Activated naive CD4-positive, alpha-beta T cell treated with anti-CD3 and anti-CD28 coated beads, Interleukin-2, amount 50 U/mL, for 16 hours (primary cell): Measurements from ENCODE around the gene CD207.
"Not testable (repeated sequence)": the region's sequence is repeated elsewhere in the genome, so short reads cannot be mapped to it uniquely, and the experiment has no call there.

Experiments
- DNase-seq: peaks from one replicate; pipeline ENCODE4 v3.0.0-alpha.2; 2020

Gene CD207

GRCh38 chr2:70835643-70836042, at the start of gene CD207:
Gene CD207 (minus strand): TSS chr2:70835816. CDS start chr2:70835776, 40 bp downstream.
- no peak for DNase-seq

DNA sequence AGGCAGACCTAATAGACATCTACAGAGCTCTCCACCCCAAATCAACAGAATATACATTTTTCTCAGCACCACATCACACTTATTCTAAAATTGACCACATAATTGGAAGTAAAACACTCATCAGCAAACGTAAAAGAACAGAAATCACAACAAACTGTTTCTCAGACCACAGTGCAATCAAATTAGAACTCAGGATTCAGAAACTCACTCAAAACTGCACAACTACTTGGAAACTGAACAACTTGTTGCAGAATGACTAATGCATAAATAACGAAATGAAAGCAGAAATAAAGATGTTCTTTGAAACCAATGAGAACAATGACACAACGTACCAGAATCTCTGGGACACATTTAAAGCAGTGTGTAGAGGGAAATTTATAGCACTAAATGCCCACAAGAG, 42.9 kb upstream of the CD207 start:
- not testable (repeated sequence) for DNase-seq

DNA sequence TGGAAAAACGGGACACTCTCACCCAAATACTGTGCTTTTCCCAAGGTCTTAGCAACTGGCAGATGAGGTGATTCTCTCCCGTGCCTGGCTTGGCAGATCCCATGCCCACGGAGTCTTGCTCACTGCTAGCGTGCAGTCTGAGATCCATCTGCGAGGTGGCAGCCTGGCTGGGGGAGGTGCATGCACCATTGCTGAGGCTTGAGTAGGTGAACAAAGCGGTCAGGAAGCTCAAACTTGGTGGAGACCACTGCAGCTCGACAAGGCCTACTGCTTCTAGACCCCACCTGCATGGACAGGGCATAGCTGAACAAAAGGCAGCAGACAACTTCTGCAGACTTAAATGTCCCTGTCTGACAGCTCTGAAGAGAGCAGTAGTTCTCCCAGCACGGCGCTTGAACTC, 40.5 kb upstream of the CD207 start:
- DNase-seq: not testable (repeated sequence)

- no peak for DNase-seq
Observed at GRCh38 chr2:70873541-70873940, 37.9 kb upstream of the CD207 start.

- peak; percentile 82 for DNase-seq
Observed at GRCh38 chr2:70871398-70872211, 36.0 kb upstream of the CD207 start.

DNA sequence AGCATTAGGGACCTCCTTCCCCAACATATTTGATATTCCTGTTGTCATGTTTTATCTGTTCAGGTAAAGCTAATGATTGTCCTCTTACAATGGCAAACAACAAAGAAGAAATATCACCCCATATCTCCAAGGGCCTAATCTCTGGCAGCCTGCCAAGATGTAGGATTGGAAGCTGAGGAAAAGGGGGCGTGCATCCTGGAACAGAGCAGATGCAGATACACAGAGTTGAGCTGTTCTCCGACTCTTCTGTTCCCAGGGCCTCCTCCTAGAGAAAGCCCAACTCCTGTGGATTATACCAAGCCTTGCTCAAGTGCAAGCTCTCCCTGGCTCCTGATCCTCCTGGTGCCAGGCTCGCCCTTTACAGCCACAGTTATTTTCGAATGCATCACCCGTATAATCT, 35.2 kb upstream of the CD207 start:
- DNase-seq: no peak

GRCh38 chr2:70868970-70869369, 33.4 kb upstream of the CD207 start:
- no peak for DNase-seq

DNA sequence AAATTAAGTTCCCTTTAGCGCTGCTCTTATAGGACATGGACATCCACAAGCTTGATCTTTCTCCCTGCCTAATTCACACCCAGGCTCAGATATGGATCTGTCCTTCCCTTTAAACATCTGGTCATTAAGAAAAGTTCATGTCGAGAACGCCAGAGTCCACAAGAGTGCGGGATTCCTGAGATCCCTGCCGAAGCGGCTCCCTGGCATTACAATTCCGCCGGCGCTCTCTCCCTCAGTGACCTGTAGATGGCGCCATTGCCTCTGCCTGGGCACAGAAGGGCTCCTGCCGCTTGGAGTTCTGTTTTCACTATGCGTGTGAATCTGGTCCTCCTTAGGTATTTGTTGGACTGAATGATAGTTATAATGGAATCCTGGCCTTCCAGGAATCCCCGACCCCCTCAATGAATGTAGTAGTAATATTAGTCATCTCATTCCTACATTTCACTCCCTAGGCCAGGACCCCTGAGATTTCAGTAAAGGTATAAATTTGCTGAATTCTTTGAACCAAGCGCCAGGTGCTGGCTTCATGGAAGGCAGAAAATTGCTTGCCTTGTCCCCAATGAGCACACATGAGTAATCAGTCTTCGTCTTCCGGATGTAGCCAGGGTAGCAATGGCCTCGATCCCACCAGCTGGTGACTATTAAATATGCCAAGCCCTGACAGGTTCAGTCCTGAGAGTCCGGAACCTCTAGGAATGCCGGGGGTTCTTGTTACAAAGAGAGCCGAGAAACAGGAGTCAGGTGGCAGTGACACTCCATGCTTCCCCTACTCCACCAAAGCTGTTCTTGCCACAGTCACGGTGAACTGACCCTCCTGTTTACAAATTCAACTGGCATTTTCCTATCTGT, 26.4 kb upstream of the CD207 start:
- peak; percentile 70 for DNase-seq

DNA sequence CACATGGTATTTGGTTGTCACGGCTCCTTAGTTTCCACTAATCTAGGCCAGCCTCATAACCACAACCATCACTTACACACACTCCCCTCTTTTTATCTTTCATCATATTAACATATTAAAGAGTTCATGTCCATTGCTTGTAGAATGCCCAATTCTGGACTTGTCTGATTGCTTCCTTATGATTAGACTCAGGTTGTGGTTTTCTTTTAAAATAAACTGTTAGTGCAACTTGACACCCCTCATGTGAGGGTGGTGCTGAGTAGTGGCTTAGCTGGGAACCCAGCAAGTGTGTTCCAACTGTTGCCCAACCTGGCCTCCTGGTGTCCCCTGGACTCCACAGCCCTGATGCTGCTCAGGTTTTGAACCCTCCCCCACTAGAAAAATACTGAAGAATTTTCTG, 20.1 kb upstream of the CD207 start:
- no peak for DNase-seq

DNA sequence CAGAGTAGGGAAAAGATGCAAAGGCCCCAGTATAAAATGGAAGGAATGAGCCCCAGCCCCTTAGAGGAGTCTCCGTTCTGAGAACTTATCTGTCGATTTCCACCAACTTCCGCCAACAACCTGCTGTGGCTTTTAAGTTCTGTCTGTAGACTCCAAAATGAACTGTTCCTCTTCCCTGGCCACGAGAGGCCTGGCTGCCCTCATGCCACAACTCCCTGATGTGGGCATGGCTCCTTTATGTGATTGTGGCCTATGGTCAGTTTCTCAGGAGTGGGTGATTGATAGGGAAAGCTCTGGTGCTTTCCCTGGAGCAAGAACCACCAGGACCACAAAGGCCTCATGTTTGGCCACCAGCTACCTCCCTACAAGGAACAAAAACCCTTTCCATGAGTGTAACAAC, 18.8 kb upstream of the CD207 start:
- DNase-seq: no peak

- DNase-seq: no peak
Observed at GRCh38 chr2:70852824-70853223, 17.2 kb upstream of the CD207 start.

DNA sequence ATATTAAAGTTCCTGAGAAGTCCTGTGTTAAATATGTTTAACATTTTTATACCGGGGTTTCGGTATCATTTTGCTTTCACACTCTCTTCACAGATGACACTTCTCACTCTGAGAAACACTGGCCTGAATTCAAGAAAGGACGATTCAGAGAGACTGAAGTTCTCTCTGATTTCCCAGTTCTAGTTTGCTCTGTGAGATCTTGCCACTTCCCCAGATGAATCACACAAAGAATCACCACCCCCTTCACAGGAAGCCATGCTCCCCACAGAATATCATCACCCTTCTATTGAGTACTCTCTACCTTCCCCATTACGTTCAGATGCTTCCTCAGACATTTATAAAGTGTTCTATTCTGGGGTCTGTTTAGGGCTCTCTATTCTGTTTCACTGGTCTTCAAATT, 16.1 kb upstream of the CD207 start:
- no peak for DNase-seq

- DNase-seq: no peak
Observed at GRCh38 chr2:70850925-70851324, 15.3 kb upstream of the CD207 start.

DNA sequence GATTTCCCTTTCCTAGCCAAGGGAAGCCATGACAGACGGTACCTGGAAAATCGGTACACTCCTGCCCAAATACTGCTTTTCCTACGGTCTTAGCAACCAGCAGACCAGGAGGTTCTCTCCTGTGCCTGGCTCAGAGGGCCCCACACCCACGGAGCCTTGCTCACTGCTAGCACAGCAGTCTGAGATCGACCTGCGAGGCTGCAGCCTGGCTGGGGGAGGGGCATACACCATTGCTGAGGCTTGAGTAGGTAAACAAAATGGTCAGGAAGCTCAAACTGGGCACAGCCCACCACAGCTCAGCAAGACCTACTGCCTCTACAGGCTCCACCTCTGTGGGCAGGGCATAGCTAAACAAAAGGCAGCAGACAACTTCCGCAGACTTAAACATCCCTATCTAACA, 6.8 kb upstream of the CD207 start:
- DNase-seq: no peak

GRCh38 chr2:70837980-70838925, 2.6 kb upstream of the CD207 start:
- DNase-seq: no peak

GRCh38 chr2:70834881-70835280, 735 bp downstream of the CD207 start:
- DNase-seq: no peak

DNA sequence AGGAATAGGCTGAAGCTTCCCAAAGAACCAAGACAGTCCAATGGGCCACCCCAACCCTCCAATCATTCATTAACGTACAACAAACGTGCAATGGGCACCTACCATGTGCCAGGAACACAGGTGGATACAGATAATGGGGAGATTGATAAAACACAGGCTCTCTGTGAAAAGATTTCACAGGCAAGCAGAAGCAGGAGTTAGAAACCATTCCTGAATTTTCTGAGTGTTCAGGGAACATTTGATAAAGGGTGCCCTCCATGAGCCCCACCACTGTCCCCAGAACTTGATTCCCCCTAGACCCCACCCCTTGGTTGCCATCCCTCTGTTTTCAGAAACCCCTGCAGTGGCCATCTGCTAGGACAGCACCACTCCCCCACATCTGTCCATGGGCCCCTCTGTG, 1.5 kb downstream of the CD207 start:
- DNase-seq: no peak

DNA sequence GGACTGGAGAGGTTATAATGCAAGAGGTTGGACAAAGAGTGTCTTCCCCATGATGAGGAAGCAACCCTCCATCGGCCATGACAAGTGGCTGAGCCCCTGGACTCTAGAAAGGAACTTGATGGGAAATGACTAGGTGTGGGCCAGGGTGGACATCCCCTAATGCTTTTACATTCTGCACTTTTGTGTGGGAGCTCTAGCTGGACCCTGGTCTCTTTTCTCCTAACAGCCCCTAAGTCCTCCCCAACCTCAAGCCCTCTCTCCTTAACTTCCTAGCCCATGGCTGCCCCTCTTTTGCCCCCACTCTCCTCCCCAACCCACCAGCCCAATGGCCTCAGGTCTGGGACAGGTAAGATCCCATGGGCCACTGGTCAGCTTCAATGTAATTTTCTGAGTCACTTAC, 2.4 kb downstream of the CD207 start:
- no peak for DNase-seq

GRCh38 chr2:70832386-70832785, 3.2 kb downstream of the CD207 start:
- DNase-seq: no peak

DNA sequence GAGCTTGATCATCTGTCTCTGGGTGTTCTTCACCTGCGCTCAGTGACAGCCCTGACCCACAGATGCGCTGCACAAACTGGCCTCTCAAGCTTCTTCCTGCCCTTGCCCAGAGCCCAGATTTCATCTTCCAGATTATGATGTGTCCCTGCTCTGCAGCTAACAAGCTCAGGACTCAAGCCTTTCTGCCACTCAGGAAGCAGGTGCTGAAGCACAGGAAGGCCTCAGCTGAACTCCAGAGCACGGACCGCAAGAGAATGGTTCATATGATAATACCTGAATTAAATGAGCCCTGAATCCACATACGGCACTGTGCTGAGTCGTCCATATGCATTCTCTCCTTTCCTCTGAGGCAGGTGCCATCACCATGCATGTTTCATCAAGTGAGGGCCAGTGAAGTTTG, 3.8 kb downstream of the CD207 start:
- DNase-seq: no peak

- DNase-seq: no peak
Observed at GRCh38 chr2:70830366-70830765, 5.2 kb downstream of the CD207 start.

DNA sequence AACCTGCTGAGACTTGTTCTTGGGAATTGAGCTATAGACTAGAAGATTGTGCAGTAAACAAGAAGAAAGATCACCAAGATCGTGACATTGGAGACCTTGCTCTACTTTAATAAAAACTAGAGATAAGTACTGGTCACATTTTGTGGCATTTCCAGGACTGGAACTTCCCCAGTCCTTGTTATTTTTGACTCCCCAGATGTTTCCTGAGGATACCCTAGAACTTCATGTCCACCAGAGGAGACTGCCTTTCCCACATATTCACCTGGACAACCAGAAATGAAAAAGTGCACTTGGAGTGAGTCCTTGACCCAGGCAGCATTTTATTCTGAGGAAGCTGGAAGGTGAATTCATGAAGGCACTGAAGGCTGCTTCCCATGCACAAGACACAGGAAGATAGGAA, 5.7 kb downstream of the CD207 start:
- no peak for DNase-seq
